ENCODE data around the gene CSNK2A1. TPM values are rescaled to one million over a fixed set of nuclear protein-coding genes. Genes with fewer than 3 reads are reported as not detected.

The CSNK2A1 gene
- total RNA-seq, 1 experiment from 2014 or later, result 200 TPM

- Histone ChIP-seq H3K9me3 (replicated peaks) (no peaks in the 10 kb centered on the region), H3K4me3 (no peak overlapping the region), H3K27me3 (peaks cover 5% of the 10 kb centered on the region; the same call in 1 of the 2 replicates), H3K27ac (no peak overlapping the region), H3K4me1 (peaks cover 30% of the 10 kb centered on the region), H3K36me3 (no peaks in the 10 kb centered on the region)
- DNase-seq, result no peak
Measured at GRCh38 chr20:573414-574296, 30.1 kb upstream of the CSNK2A1 start.

DNA sequence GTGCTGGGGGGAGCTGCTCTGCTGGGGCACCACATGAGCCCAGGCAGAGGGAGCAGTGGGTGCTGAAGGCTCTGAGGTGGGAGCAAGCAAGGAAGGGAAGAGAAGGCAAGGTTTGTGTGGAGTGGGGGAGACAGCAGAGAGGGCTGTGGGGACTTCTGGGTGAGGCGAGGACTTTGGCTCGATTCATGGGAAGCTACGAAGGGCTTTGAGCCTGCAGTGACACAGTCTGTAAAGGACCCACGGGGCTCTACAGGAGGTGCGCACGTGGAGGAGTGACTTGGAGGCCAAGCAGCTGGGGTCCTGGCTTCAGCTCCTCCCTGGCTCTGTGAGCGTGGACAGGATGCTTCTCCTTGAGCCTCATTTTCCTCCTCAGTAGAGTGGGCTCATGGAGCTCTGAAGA is 29.1 kb upstream of the CSNK2A1 start:
- Histone ChIP-seq H3K36me3 (no peaks in the 10 kb centered on the region), H3K27ac (no peak overlapping the region), H3K27me3 (peaks cover 10% of the 10 kb centered on the region; the same call in 1 of the 2 replicates), H3K9me3 (replicated peaks) (no peaks in the 10 kb centered on the region), H3K4me1 (peaks cover 30% of the 10 kb centered on the region), H3K4me3 (no peak overlapping the region)
- DNase-seq, result no peak

DNA sequence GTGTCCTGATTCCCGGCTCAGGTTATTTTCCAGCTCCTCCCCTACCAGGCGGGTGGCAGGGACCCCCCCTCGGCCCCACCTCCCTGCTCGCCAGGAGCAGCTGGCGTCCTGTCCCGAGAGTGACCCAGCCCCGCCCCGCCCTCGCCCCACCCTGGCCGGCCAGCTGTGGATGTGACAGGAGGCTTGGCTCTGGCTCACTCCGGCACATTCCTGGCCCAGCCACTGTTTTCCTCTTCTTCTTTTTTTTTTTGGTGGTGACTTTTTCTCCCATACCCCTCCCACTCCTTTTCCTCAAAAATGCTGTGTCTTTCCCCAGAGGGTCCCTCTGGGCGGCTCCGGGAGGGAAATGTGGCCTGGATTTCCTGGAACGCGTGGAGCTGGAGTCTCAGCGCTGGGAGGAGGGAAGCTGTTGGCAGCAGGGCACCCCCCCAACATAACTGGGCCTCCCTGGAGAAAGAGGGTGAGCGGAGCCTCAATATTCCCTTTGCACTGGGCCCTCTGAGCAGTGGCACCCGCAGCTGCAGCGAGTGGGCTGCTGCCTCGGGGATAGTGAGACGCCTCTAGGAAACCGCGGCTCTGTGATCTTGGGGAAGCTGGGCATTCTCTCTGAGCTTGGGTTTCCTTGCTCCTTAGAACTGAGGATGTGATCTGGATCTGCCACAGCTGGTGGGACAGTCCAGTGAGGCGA is 28.3 kb upstream of the CSNK2A1 start:
- Histone ChIP-seq H3K36me3 (no peaks in the 10 kb centered on the region), H3K27me3 (peaks cover 10% of the 10 kb centered on the region; the same call in 1 of the 2 replicates), H3K4me3 (peak overlapping the region; percentile 26; the same call in 1 of the 2 replicates), H3K27ac (no peak overlapping the region; the same call in 1 of the 2 replicates), H3K4me1 (peaks cover 30% of the 10 kb centered on the region), H3K9me3 (replicated peaks) (no peaks in the 10 kb centered on the region)
- DNase-seq, result peak; percentile 85 to 90

GRCh38 chr20:568673-569415 is 25.3 kb upstream of the CSNK2A1 start:
- DNase-seq, result peak; percentile 16 to 29
- Histone ChIP-seq H3K9me3 (replicated peaks) (no peaks in the 10 kb centered on the region), H3K27ac (no peak overlapping the region), H3K4me3 (no peak overlapping the region), H3K36me3 (no peaks in the 10 kb centered on the region), H3K27me3 (peaks cover 10% of the 10 kb centered on the region; the same call in 1 of the 2 replicates), H3K4me1 (peaks cover 26% of the 10 kb centered on the region)

DNA sequence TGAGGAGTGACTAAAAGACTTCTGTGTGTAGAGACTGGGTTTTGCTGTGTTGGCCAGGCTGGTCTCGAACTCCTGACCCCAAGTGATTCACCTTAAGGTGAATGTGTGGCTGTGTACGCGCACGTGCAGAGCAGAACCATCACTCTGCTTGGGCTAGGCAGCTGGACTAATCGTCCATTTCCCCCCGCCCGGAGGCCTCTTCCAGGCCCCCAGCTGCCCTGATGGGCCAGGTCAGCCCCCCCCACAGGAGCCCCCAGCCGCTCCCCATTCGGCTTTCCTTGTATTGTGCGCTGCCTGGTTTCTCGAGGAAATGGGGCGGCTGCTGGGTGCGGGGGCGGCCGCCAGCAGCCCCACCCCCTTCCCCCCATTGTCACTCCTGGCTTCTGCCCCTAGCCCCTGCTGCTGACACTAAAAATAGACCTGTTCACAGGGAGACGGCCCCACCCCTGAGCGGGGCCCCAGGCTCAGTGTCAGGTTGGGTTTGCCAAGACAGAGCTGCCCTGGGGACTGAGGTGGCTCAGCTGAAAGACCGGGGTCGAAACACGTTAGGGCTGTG is 24.6 kb upstream of the CSNK2A1 start:
- DNase-seq, result no peak
- H3K36me3 ChIP-seq, result no peaks in the 10 kb centered on the region
- H3K27me3 ChIP-seq, result peaks cover 10% of the 10 kb centered on the region; the same call in 1 of the 2 replicates
- H3K9me3 ChIP-seq (replicated peaks), result no peaks in the 10 kb centered on the region
- no peak overlapping the region for H3K4me3 ChIP-seq
- H3K27ac ChIP-seq, result no peak overlapping the region
- H3K4me1 ChIP-seq, result peaks cover 19% of the 10 kb centered on the region

- no peaks in the 10 kb centered on the region for H3K36me3 ChIP-seq
- H3K4me1 ChIP-seq, result no peaks in the 10 kb centered on the region; the same call in 1 of the 2 replicates
- no peak overlapping the region for H3K4me3 ChIP-seq
- no peak for DNase-seq
- H3K27me3 ChIP-seq, result peaks cover 10% of the 10 kb centered on the region; the same call in 1 of the 2 replicates
- no peaks in the 10 kb centered on the region for H3K9me3 ChIP-seq (replicated peaks)
- H3K27ac ChIP-seq, result no peak overlapping the region
Measured at GRCh38 chr20:564192-564591, 20.6 kb upstream of the CSNK2A1 start.

GRCh38 chr20:563187-563586 is 19.6 kb upstream of the CSNK2A1 start:
- no peaks in the 10 kb centered on the region for H3K36me3 ChIP-seq
- DNase-seq, result no peak
- H3K9me3 ChIP-seq (replicated peaks), result no peaks in the 10 kb centered on the region
- H3K27me3 ChIP-seq, result peaks cover 3% of the 10 kb centered on the region; the same call in 1 of the 2 replicates
- H3K4me3 ChIP-seq, result no peak overlapping the region
- no peak overlapping the region for H3K27ac ChIP-seq
- H3K4me1 ChIP-seq, result no peaks in the 10 kb centered on the region; the same call in 1 of the 2 replicates

- Histone ChIP-seq H3K4me3 (no peak overlapping the region), H3K27ac (no peak overlapping the region), H3K9me3 (replicated peaks) (no peaks in the 10 kb centered on the region), H3K36me3 (no peaks in the 10 kb centered on the region), H3K27me3 (no peaks in the 10 kb centered on the region), H3K4me1 (no peaks in the 10 kb centered on the region; the same call in 1 of the 2 replicates)
- DNase-seq, result no peak
Measured at GRCh38 chr20:562232-562897, 18.8 kb upstream of the CSNK2A1 start.

DNA sequence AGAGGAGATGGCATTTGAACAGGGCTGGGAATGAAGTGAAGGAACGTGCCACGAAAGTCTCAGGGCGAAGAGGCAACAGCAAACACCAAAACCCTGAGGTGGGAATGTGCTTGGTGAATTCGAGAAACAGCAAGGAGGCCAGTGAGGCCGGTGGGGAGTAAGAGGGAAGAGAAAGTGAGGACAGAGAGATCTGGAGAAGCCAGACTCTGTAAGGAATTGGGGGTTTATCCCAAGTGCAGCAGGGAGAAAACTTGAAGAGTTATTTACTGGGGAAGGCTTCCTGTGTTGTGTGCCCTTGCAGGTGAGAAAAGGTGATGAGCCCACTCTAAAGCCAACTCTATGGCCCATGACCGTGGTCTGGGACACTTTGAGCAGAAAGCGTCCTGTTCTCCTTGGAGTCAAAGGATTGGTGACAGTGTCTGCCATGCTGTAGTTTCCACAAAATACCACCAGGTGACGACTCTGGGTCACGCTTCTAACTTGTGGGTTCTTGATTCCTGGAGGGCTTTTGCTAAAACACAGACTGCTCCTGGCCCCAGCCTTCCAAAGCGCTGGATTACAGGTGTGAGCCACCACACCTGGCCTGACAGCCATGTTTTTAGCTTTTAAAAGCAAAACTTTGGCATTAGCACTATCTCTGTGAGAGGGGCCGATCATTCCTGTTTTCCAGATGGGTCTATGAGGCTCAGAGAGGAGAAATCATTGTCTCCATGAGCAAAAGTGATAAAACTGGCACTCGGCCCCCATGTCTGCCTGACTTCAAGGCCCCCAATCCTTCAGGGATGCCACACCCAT is 18.0 kb upstream of the CSNK2A1 start:
- Histone ChIP-seq H3K4me1 (no peaks in the 10 kb centered on the region; the same call in 1 of the 2 replicates), H3K27me3 (no peaks in the 10 kb centered on the region), H3K27ac (no peak overlapping the region), H3K9me3 (replicated peaks) (no peaks in the 10 kb centered on the region), H3K4me3 (no peak overlapping the region), H3K36me3 (no peaks in the 10 kb centered on the region)
- peak; percentile 65 to 86 for DNase-seq

DNA sequence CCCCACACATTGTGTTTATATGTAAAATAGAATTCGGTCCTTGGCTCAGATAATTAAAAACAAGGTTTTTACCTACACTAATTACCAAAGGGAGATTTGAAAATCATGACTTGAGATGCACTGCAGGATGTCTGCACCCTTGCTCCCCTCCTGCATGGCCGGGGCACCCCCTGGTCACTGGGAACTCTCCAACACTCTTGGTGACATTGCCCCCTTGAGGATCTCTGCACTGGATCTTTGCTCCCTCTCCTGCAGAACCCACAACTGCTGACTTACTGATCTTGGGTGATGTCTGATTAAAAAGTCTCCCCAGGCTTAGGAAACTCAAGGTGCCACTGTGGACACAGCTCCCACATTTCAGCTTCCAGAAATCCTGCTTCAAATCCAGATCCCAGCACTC is 17.1 kb upstream of the CSNK2A1 start:
- no peaks in the 10 kb centered on the region for H3K36me3 ChIP-seq
- H3K27me3 ChIP-seq, result no peaks in the 10 kb centered on the region
- no peak overlapping the region for H3K27ac ChIP-seq
- no peaks in the 10 kb centered on the region for H3K9me3 ChIP-seq (replicated peaks)
- no peak overlapping the region for H3K4me3 ChIP-seq
- DNase-seq, result no peak
- H3K4me1 ChIP-seq, result no peaks in the 10 kb centered on the region; the same call in 1 of the 2 replicates

DNA sequence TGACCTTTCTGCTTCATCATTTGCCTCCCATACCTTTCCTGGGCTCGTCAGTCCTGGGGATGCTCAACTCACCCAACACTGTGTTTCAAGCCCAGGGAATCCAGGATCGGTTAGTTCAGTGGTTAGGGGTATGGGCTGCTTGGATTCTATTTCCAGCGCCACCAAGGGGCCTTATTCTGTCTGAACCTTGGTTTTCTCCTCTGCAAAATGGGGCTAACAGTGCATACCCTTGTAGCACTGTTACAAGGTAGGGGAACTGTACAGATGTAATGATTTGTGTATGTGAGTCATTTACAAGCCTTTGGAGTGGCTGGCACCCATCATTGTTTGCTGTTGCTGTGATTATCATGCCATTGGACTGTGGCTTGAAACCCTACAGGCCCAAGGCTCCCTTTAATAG is 14.5 kb upstream of the CSNK2A1 start:
- Histone ChIP-seq H3K27me3 (no peaks in the 10 kb centered on the region), H3K4me1 (no peaks in the 10 kb centered on the region; the same call in 1 of the 2 replicates), H3K27ac (no peak overlapping the region), H3K9me3 (replicated peaks) (no peaks in the 10 kb centered on the region), H3K4me3 (no peak overlapping the region), H3K36me3 (no peaks in the 10 kb centered on the region)
- DNase-seq, result no peak

DNA sequence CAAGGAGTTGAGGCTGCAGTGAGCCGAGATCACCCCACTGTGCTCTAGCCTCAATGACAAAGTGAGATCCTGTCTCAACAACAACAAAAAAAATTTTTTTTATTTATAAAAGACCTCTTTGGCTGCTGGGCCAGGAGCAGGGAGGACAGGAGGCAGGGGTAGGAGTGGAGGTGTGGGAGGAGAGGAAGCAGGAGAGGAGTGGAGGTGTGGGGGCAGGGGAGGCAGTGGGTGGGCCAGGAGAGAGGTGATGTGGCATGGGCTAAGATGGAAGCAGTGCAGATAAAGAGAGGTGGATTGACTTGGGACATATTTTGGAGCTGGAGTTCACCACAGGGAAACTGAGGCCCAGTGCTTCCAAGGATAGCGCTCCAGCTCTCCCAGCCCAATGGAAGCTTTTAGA is 13.4 kb upstream of the CSNK2A1 start:
- no peak overlapping the region for H3K4me3 ChIP-seq
- H3K9me3 ChIP-seq (replicated peaks), result no peaks in the 10 kb centered on the region
- no peaks in the 10 kb centered on the region for H3K4me1 ChIP-seq
- H3K27ac ChIP-seq, result no peak overlapping the region
- no peak for DNase-seq
- no peaks in the 10 kb centered on the region for H3K36me3 ChIP-seq
- no peaks in the 10 kb centered on the region for H3K27me3 ChIP-seq

- no peaks in the 10 kb centered on the region for H3K27me3 ChIP-seq
- H3K27ac ChIP-seq, result no peak overlapping the region
- H3K4me3 ChIP-seq, result no peak overlapping the region
Measured at GRCh38 chr20:555976-556385, 12.4 kb upstream of the CSNK2A1 start.

More at GRCh38 chr20:555976-556385, 12.4 kb upstream of the CSNK2A1 start:
- Histone ChIP-seq H3K4me1 (no peaks in the 10 kb centered on the region), H3K9me3 (replicated peaks) (no peaks in the 10 kb centered on the region), H3K36me3 (no peaks in the 10 kb centered on the region)
- no peak for DNase-seq
